GM12872 (cell line): Measurements from ENCODE around the gene TBX1.

Source experiments
- TF ChIP-seq, protein P1 (sequence below): IDR thresholded peaks from 3 replicates; pipeline ENCODE4 v1.5.1; 2011; ENCODE audit warnings: low read depth, mild to moderate bottlenecking, low read length, moderate library complexity; ENCODE audit not compliant: insufficient read depth

Gene TBX1

DNA sequence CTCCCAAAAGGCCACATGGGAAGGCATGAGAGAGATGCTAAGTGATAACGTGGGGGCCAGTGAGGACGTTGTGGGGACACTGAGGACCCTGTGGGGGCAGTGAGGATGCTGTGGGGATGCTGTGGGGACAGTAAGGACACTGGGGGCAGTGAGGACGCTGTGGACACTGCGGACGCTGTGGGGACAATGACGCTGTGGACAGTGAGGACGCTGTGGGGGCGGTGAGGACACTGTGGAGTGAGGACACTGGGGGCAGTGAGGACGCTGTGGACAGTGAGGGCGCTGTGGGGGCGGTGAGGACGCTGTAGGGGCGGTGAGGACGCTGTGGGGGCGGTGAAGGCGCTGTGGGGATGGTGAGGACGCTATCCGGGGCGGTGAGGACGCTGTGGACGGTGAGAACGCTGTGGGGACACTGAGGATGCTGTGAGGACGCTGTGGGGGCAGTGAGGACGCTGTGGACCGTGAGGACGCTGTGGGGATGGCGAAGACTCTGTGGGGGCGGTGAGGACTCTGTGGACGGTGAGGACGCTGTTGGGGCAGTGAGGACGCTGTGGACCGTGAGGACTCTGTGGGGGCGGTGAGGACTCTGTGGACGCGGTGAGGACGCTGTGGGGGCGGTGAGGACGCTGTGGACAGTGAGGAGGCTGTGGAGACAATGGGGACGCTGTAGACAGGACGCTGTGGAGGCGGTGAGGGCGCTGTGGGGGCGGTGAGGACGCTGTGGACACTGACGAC lies 35.5 kb upstream of the TBX1 start:
- TF ChIP-seq, protein P1, sequence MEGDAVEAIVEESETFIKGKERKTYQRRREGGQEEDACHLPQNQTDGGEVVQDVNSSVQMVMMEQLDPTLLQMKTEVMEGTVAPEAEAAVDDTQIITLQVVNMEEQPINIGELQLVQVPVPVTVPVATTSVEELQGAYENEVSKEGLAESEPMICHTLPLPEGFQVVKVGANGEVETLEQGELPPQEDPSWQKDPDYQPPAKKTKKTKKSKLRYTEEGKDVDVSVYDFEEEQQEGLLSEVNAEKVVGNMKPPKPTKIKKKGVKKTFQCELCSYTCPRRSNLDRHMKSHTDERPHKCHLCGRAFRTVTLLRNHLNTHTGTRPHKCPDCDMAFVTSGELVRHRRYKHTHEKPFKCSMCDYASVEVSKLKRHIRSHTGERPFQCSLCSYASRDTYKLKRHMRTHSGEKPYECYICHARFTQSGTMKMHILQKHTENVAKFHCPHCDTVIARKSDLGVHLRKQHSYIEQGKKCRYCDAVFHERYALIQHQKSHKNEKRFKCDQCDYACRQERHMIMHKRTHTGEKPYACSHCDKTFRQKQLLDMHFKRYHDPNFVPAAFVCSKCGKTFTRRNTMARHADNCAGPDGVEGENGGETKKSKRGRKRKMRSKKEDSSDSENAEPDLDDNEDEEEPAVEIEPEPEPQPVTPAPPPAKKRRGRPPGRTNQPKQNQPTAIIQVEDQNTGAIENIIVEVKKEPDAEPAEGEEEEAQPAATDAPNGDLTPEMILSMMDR, result no peak

DNA sequence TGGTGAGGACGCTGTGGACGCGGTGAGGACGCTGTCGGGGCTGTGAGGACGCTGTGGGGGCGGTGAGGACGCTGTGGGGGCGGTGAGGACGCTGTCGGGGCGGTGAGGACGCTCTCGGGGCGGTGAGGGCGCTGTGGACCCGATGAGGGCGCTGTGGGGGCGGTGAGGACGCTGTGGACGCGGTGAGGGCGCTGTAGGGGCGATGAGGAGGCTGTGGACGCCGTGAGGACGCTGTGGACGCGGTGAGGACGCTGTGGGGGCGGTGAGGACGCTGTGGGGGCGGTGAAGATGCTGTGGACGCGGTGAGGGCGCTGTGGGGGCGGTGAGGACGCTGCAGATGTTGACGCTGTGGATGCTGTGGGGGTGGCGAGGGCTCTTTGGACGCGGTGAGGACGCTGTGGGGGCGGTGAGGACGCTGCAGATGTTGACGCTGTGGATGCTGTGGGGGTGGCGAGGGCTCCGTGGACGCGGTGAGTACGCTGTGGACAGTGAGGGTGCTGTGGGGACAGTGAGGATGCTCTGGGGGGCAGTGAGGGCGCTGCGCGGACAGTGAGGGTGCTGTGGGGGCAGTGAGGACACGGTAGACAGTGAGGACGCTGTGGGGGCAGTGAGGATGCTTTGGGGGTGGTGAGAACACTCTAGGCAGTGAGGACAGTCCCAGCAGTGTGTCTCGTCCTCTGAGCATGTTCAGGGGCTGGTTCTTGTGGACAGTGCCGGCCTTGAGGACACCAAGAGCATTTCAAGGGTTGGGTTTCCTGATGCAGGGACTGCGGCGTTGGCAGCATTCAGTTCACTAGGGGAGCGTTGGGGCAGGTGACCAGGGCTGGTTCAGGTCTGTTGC lies 33.0 kb upstream of the TBX1 start:
- TF ChIP-seq, protein P1, result no peak

DNA sequence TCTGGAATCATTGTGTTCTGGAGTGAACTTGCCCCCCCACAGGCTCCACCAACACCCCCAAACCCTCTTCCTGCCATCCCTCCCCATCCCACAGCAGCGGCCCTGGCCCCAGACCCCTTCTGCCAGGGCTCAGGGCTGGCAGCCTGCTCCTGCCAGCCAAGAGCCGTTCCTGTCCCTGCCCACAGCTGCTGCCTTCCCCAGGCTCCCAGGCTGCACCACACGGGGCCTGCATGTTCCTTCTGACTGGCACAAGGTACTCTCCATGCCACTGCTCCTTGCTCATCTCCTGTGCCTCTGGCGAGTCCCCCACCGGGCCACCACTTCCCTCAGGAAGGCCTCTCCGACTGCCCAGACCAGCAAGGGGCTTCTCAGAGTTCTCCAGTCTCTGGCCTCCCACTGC lies 32.3 kb upstream of the TBX1 start:
- TF ChIP-seq, protein P1, result no peak

DNA sequence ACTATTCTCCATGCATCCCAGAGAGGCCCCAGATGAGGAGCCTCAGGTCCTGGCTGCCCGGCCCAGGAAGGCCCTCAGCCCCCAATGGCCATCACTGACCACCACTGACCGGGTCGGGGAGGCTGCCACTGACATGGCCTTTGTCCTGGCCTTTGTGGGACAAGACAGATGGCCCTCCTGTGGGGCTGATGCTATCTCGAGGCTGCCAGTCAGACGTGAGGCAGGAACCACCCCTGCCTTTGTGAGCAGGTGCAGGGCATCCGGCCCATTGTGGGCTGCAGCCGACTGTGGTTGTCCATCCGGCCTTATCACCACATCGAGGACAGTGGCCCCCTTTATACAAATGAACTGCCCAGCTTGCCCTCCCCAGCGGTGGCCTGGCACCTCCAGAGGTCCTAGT lies 31.7 kb upstream of the TBX1 start:
- TF ChIP-seq, protein P1, result no peak

DNA sequence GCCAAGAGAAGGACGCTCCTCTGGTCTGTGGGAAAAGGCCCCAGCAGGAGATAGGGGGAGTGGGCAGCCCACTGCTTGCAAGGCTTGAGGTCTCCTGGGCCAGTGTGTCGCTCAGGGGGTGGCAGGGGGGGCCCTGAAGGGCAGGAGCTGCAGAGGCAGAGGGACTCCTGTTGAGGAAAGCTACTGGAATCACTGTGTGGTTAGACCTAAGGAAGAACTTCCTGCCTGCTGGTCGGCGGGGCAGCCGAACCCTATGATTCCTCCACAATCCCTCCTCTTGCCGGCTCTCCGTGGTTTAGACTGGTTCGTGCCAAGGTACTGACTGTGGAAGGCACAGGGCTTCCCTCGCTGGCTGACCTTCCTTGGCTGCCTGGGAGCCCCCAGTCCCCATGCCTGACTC lies 31.1 kb upstream of the TBX1 start:
- TF ChIP-seq, protein P1, result no peak

DNA sequence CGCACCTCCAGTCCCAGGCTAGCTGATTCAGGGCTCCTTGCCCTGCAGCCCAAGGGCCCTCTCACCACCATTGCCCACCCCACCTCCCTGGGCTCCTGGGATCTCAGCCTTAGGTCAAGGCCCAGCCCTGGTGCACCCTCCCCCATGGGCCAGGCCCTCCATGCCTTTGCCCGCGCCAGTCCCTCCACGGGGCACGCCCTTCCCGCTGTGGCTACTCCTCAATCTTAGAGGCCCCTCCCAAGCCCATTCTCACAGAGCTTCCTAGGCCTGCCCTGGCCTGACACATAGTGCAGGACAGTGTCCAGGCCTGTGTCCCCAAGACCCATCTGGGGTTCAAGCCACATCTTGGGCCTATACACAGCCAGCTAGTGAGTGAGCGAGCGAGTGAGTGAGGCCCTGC lies 30.4 kb upstream of the TBX1 start:
- TF ChIP-seq, protein P1, result no peak

DNA sequence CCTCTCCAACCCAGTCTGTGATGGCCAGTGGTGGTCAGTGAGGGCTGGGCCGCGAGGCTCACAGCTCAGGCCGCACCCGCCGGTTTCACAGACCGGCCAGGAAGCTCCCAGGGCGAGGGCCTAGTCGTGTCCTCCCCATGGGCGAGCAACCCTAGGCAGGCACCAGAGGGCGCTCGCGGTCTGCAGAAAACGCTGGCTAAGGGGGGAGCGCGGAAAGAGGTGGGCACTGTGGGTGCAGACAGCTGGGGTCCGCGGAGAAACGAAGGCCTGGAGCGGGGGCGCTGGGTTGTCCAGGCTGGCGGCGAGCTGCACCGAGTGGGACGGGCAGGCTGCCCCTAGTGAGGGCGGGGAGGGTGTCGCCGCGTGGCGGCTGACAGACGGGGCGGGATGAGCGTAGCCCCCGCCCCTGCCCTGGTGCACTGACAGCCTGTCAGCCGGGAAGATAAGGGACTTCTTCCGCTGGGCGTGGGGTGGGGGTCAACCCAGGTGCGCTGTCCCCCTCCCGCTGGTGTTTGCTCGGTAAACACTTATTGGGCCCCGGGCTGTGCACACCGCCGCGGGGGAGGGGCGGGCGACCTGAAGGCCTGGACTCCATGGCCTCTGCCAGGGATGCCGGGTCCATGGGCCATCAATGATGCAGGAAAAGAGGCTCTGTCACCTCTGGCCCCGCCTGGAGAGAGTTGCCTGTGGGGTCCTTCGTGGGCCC lies 29.8 kb upstream of the TBX1 start:
- TF ChIP-seq, protein P1, result peak; percentile 89
